H1 (cell line): ENCODE measurements around the gene RMND5A. TPM values are rescaled to one million over a fixed set of nuclear protein-coding genes. Genes with fewer than 3 reads are reported as not detected.

Experiments used
- EZH2 ChIP-seq: fragments of 200-600 bp; sonication (generic); IDR thresholded peaks from 2 replicates; pipeline ENCODE4 v1.7.1; 2012; ENCODE audit warnings: low read depth, mild to moderate bottlenecking, moderate library complexity, low read length, inconsistent platforms; ENCODE audit not compliant: severe bottlenecking
- FOSL1 ChIP-seq: IDR thresholded peaks from 2 replicates; pipeline ENCODE4 v1.6.1; 2011; ENCODE audit warnings: mild to moderate bottlenecking, low read depth, low read length, moderate library complexity; ENCODE audit not compliant: insufficient read depth
- HDAC2 ChIP-seq, 2 experiments: fragments of 300-600 bp in 1 of 2; sonication (generic) in 1 of 2; IDR thresholded peaks; 2 replicates each; pipeline ENCODE4 v1.6.1; 2011 to 2012; ENCODE audit warnings: low read depth in 2 of 2, low read length in 2 of 2, mild to moderate bottlenecking in 2 of 2, moderate library complexity in 2 of 2, borderline replicate concordance in 1 of 2, inconsistent platforms in 1 of 2
- JUN ChIP-seq: IDR thresholded peaks from 2 replicates; pipeline ENCODE4 v1.6.1; 2011; ENCODE audit warnings: low read depth, mild to moderate bottlenecking, improper control_type of control experiment, low read length
- RBBP5 ChIP-seq: IDR thresholded peaks from 2 replicates; pipeline ENCODE4 v1.7.1; 2012; ENCODE audit warnings: low read depth, mild to moderate bottlenecking, inconsistent platforms, low read length, moderate library complexity, borderline replicate concordance
- SAP30 ChIP-seq: fragments of 300-600 bp; sonication (generic); IDR thresholded peaks from 2 replicates; pipeline ENCODE4 v1.7.1; 2012; ENCODE audit warnings: low read length, moderate library complexity, mild to moderate bottlenecking, inconsistent platforms; ENCODE audit not compliant: insufficient read depth, insufficient replicate concordance
- polyA plus RNA-seq, 7 experiments: library from polyadenylated mRNA; depleted of rRNA in 3 of 7; stranded (reverse) in 5 of 7; unstranded in 2 of 7; fragments of >200 nt in 5 of 7; fragments of 200-250 nt in 2 of 7; gene quantifications; 1 replicate in 5 of 7; 2 replicates in 1 of 7; 4 replicates in 1 of 7; pipeline versions ENCODE4 v1.2.1 to v1.2.3, GENCODE V29; 2011 to 2013; ENCODE audit warnings: missing spikeins in 2 of 7, mixed read lengths in 2 of 7
- total RNA-seq: library from RNA; stranded (reverse); fragmentation: NEBNext Ultra II Directional; extraction: Animal tissue kit (Norgen Biotek cat#: 25700); gene quantifications from 2 replicates; pipeline ENCODE4 v1.2.1, GENCODE V29; 2021

The RMND5A gene
- total and polyA plus RNA-seq, 2 of the 8 experiments (the other 6 are each of a cell fraction or from before 2014, with no cell fraction given), result 21.0 to 66.2 TPM

DNA sequence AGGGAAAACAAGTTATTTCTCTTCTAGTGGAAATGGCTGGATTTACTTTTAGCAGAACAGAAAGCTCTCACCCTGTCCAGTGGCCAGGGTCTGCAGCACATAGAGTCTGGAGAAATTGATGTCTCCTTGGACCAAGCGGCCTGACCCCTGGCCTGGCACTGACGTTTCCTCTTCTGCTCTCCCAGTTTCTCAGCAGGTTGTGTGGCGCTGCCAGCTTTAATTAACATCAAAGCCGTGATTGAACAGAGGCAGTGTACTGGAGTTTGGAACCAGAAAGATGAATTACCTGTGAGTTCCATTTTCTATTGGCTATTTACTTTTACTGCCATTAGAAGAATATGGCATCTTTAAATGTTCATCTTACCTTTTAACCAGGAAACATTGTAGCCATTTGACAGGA, 49.7 kb downstream of the RMND5A start (continued):
- TF ChIP-seq RBBP5 (no peak), FOSL1 (no peak), EZH2 (no peak), JUN (no peak), SAP30 (no peak), HDAC2 (IDR thresholded peaks at IDR 0.05; ENCODE audit: borderline replicate concordance in 1 of 2, low read depth in 2 of 2, low read length in 2 of 2) (no peak)
